NCI-H82 (cell line): ENCODE results near the gene ZNF487.

Experiments used
- DNase-seq: peaks from one replicate; lab custom pipeline; 2025; lab: John Stamatoyannopoulos, UW

ZNF487 gene

GRCh38 chr10:43524434-43525247 lies 87.7 kb downstream of the ZNF487 start:
- no peak for DNase-seq
